IPS-18a (cell line): ENCODE data around the gene CAMK1D.

Experiments used
- H3K27ac ChIP-seq: one replicate; pipeline ENCODE4 v1.5.1; 2013; ENCODE audit warnings: low read length
- H3K27me3 ChIP-seq: one replicate; pipeline ENCODE4 v1.6.1; 2013; ENCODE audit warnings: mild to moderate bottlenecking, low read length; ENCODE audit not compliant: control insufficient read depth, insufficient read depth
- H3K36me3 ChIP-seq: one replicate; pipeline ENCODE4 v1.6.1; 2013; ENCODE audit warnings: low read depth, low read length; ENCODE audit not compliant: control insufficient read depth
- H3K4me1 ChIP-seq: one replicate; pipeline ENCODE4 v1.6.1; 2013; ENCODE audit warnings: low read depth, low read length; ENCODE audit not compliant: control insufficient read depth
- H3K4me3 ChIP-seq: one replicate; pipeline ENCODE4 v1.5.1; 2013; ENCODE audit warnings: low read length
- H3K9ac ChIP-seq: one replicate; pipeline ENCODE4 v1.6.1; 2013; ENCODE audit warnings: mild to moderate bottlenecking, low read length, moderate library complexity
- H3K9me3 ChIP-seq: one replicate; pipeline ENCODE4 v1.6.1; 2013; ENCODE audit warnings: low read depth, low read length; ENCODE audit not compliant: control insufficient read depth

Gene CAMK1D

GRCh38 chr10:12819656-12820055 is 470.3 kb downstream of the CAMK1D start:
- H3K9me3 ChIP-seq = no peaks in the 10 kb centered on the region
- H3K36me3 ChIP-seq = no peaks in the 10 kb centered on the region
- H3K27me3 ChIP-seq = no peaks in the 10 kb centered on the region
- H3K4me1 ChIP-seq = peaks cover 9% of the 10 kb centered on the region
- no peak overlapping the region for H3K27ac ChIP-seq
- H3K9ac ChIP-seq = no peak overlapping the region
- H3K4me3 ChIP-seq = no peak overlapping the region

GRCh38 chr10:12822126-12822892 is 473.0 kb downstream of the CAMK1D start:
- Histone ChIP-seq H3K9ac (no peak overlapping the region), H3K27ac (no peak overlapping the region), H3K4me3 (no peak overlapping the region), H3K36me3 (no peaks in the 10 kb centered on the region), H3K4me1 (peaks cover 9% of the 10 kb centered on the region), H3K27me3 (no peaks in the 10 kb centered on the region), H3K9me3 (no peaks in the 10 kb centered on the region)

GRCh38 chr10:12822893-12823170 is 473.5 kb downstream of the CAMK1D start:
- Histone ChIP-seq H3K9me3 (no peaks in the 10 kb centered on the region), H3K9ac (no peak overlapping the region), H3K36me3 (no peaks in the 10 kb centered on the region), H3K27ac (no peak overlapping the region), H3K27me3 (no peaks in the 10 kb centered on the region), H3K4me3 (no peak overlapping the region), H3K4me1 (peaks cover 9% of the 10 kb centered on the region)

DNA sequence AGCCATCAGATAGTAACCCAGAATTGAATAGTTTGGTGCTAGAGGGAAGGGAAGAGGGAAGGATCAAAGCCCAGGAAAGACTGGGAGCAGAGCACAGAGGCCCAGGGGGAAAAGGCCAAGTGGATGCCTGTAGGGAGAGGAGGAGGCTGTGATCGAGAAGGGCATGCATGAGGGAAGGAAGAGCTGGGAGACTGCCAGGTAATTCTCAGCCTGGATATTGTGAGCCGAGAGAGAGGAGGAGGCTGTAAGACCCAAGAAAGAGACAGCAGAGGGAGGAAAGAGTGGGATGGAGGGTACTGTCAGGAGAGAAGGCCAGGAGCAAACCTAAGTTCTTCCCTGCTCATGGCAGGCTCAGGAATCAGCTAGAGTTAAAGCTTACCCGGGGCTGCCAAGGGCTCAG is 474.0 kb downstream of the CAMK1D start:
- Histone ChIP-seq H3K4me3 (no peak overlapping the region), H3K36me3 (no peaks in the 10 kb centered on the region), H3K27ac (no peak overlapping the region), H3K9me3 (no peaks in the 10 kb centered on the region), H3K9ac (no peak overlapping the region), H3K4me1 (peaks cover 9% of the 10 kb centered on the region), H3K27me3 (no peaks in the 10 kb centered on the region)

GRCh38 chr10:12825260-12825849 is 476.0 kb downstream of the CAMK1D start:
- Histone ChIP-seq H3K9ac (no peak overlapping the region), H3K27ac (no peak overlapping the region)

DNA sequence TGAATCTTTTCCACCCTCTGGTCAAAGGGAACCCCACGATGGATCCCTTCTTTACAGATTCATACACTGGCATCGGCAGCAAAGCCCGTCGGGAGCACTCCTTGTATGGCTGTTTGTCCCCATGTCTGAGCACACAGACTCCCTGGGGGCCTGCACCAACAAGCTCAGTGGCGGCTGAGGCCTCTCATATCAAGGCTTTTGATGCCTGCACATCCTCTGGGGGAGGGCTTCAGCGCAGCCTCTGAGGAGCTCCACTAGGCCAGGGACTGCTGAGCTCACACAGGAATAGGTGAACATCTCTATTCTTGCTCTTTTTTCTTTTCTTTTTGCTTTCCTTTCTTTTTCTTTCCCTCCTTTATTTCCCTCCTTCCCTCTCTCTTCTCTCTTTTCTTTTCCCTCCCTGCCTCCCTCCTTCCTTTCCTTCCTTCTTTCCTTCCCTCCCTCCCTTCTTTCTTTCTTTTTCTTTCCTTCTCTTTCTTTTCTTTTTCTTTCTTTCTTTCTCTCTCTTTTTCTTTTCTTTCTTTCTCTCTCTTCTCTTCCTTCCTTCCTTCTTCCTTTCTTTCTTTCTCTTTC is 477.5 kb downstream of the CAMK1D start:
- no peaks in the 10 kb centered on the region for H3K9me3 ChIP-seq
- H3K4me3 ChIP-seq = no peak overlapping the region
- H3K9ac ChIP-seq = no peak overlapping the region
- no peaks in the 10 kb centered on the region for H3K4me1 ChIP-seq
- no peaks in the 10 kb centered on the region for H3K27me3 ChIP-seq
- H3K36me3 ChIP-seq = no peaks in the 10 kb centered on the region
- no peak overlapping the region for H3K27ac ChIP-seq

More at GRCh38 chr10:12825260-12825849, 476.0 kb downstream of the CAMK1D start:
- Histone ChIP-seq H3K4me3 (no peak overlapping the region), H3K27me3 (no peaks in the 10 kb centered on the region), H3K4me1 (no peaks in the 10 kb centered on the region), H3K36me3 (no peaks in the 10 kb centered on the region), H3K9me3 (no peaks in the 10 kb centered on the region)

GRCh38 chr10:12828736-12829135 is 479.4 kb downstream of the CAMK1D start:
- no peaks in the 10 kb centered on the region for H3K9me3 ChIP-seq
- H3K4me3 ChIP-seq = no peak overlapping the region
- no peak overlapping the region for H3K27ac ChIP-seq
- H3K4me1 ChIP-seq = no peaks in the 10 kb centered on the region
- no peak overlapping the region for H3K9ac ChIP-seq
- no peaks in the 10 kb centered on the region for H3K36me3 ChIP-seq
- H3K27me3 ChIP-seq = no peaks in the 10 kb centered on the region

DNA sequence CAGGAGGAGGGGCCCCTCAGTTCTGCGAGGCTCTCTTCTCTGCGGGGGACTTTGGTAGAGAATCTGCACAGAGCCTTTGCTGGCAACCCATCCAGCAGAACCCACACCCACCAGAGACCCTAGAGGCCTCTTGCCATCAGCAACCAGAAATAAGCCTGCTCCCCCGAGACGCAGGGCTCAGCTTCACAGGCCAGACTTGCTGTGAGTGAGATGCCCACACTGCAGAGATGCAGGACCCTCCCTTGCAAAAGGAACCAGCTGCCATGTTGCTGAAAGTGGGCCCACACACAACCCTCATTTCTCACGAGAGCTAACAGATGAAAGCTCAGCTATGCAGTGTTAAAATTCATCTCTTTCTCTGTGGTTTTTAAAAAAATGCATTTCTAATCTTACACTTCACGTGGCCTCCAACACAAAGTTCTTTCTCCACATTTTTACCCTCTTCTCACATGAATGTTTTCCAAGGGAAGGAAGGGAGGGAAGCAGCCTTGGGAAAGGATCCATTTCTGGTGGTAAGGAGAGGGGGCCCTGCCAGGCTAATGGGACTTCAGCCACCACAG is 480.6 kb downstream of the CAMK1D start:
- Histone ChIP-seq H3K9ac (no peak overlapping the region), H3K27ac (no peak overlapping the region), H3K4me1 (no peaks in the 10 kb centered on the region), H3K4me3 (no peak overlapping the region), H3K27me3 (no peaks in the 10 kb centered on the region), H3K9me3 (no peaks in the 10 kb centered on the region), H3K36me3 (no peaks in the 10 kb centered on the region)

- H3K9me3 ChIP-seq = no peaks in the 10 kb centered on the region
- H3K36me3 ChIP-seq = no peaks in the 10 kb centered on the region
- H3K27ac ChIP-seq = no peak overlapping the region
- no peaks in the 10 kb centered on the region for H3K4me1 ChIP-seq
- no peak overlapping the region for H3K9ac ChIP-seq
- no peak overlapping the region for H3K4me3 ChIP-seq
- no peaks in the 10 kb centered on the region for H3K27me3 ChIP-seq
These were observed 482.7 kb downstream of the CAMK1D start for GRCh38 chr10:12832096-12832495.

DNA sequence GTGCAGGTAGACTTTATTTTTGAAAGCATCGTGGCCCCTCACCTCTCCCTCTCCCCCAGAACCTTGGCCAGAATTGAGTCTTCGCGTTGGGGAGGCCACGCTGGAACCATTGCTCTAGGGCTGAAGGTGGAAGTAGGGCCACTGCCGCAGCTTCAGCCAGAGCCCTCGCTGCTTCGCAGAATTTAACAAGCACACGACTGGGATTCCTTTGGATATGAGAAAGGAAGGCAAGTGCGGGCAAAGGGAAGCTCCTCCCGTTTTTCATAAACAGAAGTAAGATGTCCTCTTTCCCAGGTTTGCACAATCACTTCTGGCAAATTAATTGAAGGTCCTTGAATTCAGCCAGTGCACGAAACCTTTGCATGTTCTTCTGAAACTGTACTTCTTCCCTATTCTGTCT is 484.1 kb downstream of the CAMK1D start:
- Histone ChIP-seq H3K4me3 (no peak overlapping the region), H3K27ac (no peak overlapping the region), H3K9me3 (no peaks in the 10 kb centered on the region), H3K36me3 (no peaks in the 10 kb centered on the region), H3K9ac (no peak overlapping the region), H3K4me1 (no peaks in the 10 kb centered on the region), H3K27me3 (no peaks in the 10 kb centered on the region)

DNA sequence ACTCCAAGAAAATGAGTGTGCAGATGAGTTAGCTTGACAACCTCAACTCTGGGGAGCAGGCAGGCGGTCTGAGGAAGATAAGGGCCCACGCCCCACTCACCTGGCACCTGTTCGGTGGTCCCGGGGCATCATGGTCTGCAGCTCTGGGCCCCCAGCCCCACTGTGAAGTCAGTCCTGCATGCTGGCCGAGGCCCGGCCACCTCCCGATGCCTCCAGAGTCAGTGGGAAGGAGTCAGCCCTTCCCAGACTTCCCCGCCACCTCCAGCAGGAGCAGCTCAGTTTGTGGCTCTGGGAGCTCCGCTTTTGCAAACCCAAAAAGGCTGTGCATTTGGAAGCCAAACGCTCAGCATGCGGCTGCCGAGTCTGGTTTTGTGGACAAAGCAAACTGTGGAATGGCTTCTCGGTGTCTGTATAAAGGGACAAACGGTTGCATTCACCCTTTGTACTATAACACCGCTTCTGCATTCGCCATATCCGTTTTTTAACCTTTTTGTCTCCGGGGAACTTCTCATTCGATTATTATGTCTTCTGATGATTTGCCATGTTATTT is 484.8 kb downstream of the CAMK1D start:
- Histone ChIP-seq H3K27ac (no peak overlapping the region), H3K36me3 (no peaks in the 10 kb centered on the region), H3K4me1 (no peaks in the 10 kb centered on the region), H3K27me3 (no peaks in the 10 kb centered on the region), H3K9ac (no peak overlapping the region), H3K4me3 (no peak overlapping the region), H3K9me3 (no peaks in the 10 kb centered on the region)
